SK-N-SH (cell line): ENCODE results near the gene PCSK7.

ENCODE experiments used
- CHD2 ChIP-seq: fragments of 150-350 bp; IDR thresholded peaks from 2 replicates; pipeline ENCODE4 v1.6.1; 2018; ENCODE audit warnings: low read length; ENCODE audit not compliant: partially characterized antibody
- EZH2phosphoT487 ChIP-seq: fragments of 200-600 bp; sonication (generic); IDR thresholded peaks from 2 replicates; pipeline ENCODE4 v1.6.1; 2017; ENCODE audit warnings: low read depth, mixed run types, mild to moderate bottlenecking, antibody characterized with exemption, moderate library complexity, borderline replicate concordance
- FOSL2 ChIP-seq: IDR thresholded peaks from 2 replicates; pipeline ENCODE4 v1.4.0; 2012; ENCODE audit warnings: low read depth, mild to moderate bottlenecking, moderate library complexity, borderline replicate concordance
- RFX5 ChIP-seq: IDR thresholded peaks from 2 replicates; pipeline ENCODE4 v1.6.1; 2012; ENCODE audit warnings: mild to moderate bottlenecking, improper control_type of control experiment, low read length
- SMC3 ChIP-seq: IDR thresholded peaks from 2 replicates; pipeline ENCODE4 v1.6.1; 2012; ENCODE audit warnings: low read depth, low read length, improper control_type of control experiment
- TCF12 ChIP-seq: IDR thresholded peaks from 2 replicates; pipeline ENCODE4 v1.4.0; 2012
- TF ChIP-seq, protein P1 (sequence below): fragments of 200-600 bp; sonication (generic); IDR thresholded peaks from 2 replicates; pipeline ENCODE4 v1.6.1; 2017; ENCODE audit warnings: antibody characterized with exemption, mild to moderate bottlenecking, moderate library complexity
- TF ChIP-seq, protein P2 (sequence below): IDR thresholded peaks from 2 replicates; pipeline ENCODE4; 2012
- TF ChIP-seq, protein P3 (sequence below): IDR thresholded peaks from 2 replicates; pipeline ENCODE4 v1.6.1; 2012; ENCODE audit warnings: mild to moderate bottlenecking, low read depth, low read length, moderate library complexity

DNA sequence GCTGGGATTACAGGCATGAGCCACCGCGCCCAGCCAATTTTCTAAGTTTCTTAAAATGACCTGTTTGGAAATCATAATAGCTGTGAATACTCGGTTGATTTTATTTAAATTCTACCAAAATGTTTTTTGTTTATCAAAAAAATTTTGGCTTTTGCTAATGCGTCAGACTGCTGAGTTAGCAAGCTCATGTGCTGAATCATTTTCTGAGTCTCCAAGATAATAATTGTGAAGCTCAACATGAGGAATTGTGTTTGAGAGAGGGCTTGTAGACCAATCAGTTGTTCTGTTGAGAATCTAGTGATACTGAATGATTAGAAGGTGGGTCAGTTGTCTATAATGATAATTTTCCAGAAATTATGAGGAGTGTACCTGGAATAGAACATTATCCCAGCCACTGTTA, 16.5 kb upstream of the PCSK7 start:
- TF ChIP-seq EZH2phosphoT487 = no peak
- TF ChIP-seq, protein P1, sequence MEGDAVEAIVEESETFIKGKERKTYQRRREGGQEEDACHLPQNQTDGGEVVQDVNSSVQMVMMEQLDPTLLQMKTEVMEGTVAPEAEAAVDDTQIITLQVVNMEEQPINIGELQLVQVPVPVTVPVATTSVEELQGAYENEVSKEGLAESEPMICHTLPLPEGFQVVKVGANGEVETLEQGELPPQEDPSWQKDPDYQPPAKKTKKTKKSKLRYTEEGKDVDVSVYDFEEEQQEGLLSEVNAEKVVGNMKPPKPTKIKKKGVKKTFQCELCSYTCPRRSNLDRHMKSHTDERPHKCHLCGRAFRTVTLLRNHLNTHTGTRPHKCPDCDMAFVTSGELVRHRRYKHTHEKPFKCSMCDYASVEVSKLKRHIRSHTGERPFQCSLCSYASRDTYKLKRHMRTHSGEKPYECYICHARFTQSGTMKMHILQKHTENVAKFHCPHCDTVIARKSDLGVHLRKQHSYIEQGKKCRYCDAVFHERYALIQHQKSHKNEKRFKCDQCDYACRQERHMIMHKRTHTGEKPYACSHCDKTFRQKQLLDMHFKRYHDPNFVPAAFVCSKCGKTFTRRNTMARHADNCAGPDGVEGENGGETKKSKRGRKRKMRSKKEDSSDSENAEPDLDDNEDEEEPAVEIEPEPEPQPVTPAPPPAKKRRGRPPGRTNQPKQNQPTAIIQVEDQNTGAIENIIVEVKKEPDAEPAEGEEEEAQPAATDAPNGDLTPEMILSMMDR = no peak
- TF ChIP-seq, protein P2, sequence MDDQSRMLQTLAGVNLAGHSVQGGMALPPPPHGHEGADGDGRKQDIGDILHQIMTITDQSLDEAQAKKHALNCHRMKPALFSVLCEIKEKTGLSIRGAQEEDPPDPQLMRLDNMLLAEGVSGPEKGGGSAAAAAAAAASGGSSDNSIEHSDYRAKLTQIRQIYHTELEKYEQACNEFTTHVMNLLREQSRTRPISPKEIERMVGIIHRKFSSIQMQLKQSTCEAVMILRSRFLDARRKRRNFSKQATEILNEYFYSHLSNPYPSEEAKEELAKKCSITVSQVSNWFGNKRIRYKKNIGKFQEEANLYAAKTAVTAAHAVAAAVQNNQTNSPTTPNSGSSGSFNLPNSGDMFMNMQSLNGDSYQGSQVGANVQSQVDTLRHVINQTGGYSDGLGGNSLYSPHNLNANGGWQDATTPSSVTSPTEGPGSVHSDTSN = no peak
- TF ChIP-seq, protein P3, sequence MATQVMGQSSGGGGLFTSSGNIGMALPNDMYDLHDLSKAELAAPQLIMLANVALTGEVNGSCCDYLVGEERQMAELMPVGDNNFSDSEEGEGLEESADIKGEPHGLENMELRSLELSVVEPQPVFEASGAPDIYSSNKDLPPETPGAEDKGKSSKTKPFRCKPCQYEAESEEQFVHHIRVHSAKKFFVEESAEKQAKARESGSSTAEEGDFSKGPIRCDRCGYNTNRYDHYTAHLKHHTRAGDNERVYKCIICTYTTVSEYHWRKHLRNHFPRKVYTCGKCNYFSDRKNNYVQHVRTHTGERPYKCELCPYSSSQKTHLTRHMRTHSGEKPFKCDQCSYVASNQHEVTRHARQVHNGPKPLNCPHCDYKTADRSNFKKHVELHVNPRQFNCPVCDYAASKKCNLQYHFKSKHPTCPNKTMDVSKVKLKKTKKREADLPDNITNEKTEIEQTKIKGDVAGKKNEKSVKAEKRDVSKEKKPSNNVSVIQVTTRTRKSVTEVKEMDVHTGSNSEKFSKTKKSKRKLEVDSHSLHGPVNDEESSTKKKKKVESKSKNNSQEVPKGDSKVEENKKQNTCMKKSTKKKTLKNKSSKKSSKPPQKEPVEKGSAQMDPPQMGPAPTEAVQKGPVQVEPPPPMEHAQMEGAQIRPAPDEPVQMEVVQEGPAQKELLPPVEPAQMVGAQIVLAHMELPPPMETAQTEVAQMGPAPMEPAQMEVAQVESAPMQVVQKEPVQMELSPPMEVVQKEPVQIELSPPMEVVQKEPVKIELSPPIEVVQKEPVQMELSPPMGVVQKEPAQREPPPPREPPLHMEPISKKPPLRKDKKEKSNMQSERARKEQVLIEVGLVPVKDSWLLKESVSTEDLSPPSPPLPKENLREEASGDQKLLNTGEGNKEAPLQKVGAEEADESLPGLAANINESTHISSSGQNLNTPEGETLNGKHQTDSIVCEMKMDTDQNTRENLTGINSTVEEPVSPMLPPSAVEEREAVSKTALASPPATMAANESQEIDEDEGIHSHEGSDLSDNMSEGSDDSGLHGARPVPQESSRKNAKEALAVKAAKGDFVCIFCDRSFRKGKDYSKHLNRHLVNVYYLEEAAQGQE = no peak
- TF ChIP-seq TCF12 = no peak
- no peak for TF ChIP-seq RFX5
- no peak for TF ChIP-seq SMC3
- TF ChIP-seq FOSL2 = no peak
- no peak for TF ChIP-seq CHD2
